GM19043 (cell line): ENCODE data around the gene GOLGA1.
A peak's percentile ranks its signal among the peaks of the same experiment; 100 is the strongest.
"Not testable (repeated sequence)": the region's sequence is repeated elsewhere in the genome, so short reads cannot be mapped to it uniquely, and the experiment has no call there.

Source experiments
- ATAC-seq: cut with Tn5 transposase; IDR thresholded peaks from one replicate; pipeline ENCODE4 v1.9.1; 2021; ENCODE audit warnings: low read depth; ENCODE audit not compliant: unreplicated experiment

Gene GOLGA1

GRCh38 chr9:124861342-124862229 is 79.3 kb downstream of the GOLGA1 start, which contains the start of the genes ARPC5L and RPL35:
Gene ARPC5L, plus strand, starts transcription at chr9:124862130. Its CDS starts 7,161 bp downstream, at chr9:124869291.
Gene RPL35, minus strand, starts transcription at chr9:124861957. Its CDS starts 45 bp downstream, at chr9:124861912.
- peak; percentile 77 for ATAC-seq

- ATAC-seq = no peak
Measured at GRCh38 chr9:124860582-124861341, 80.1 kb downstream of the GOLGA1 start.

GRCh38 chr9:124859803-124860581 is 80.9 kb downstream of the GOLGA1 start:
- no peak for ATAC-seq

- no peak for ATAC-seq
Measured at GRCh38 chr9:124858330-124859046, 82.4 kb downstream of the GOLGA1 start.

GRCh38 chr9:124857533-124858162 is 83.2 kb downstream of the GOLGA1 start:
- no peak for ATAC-seq

GRCh38 chr9:124855944-124856765 is 84.7 kb downstream of the GOLGA1 start:
- no peak for ATAC-seq

GRCh38 chr9:124855566-124855943 is 85.3 kb downstream of the GOLGA1 start:
- ATAC-seq = no peak

GRCh38 chr9:124854822-124855221 is 86.1 kb downstream of the GOLGA1 start:
- no peak for ATAC-seq

GRCh38 chr9:124854161-124854560 is 86.7 kb downstream of the GOLGA1 start:
- no peak for ATAC-seq

GRCh38 chr9:124853605-124854143 is 87.2 kb downstream of the GOLGA1 start:
- no peak for ATAC-seq

- ATAC-seq = peak; percentile 58
Measured at GRCh38 chr9:124852829-124853531, 87.9 kb downstream of the GOLGA1 start, which contains the start of gene WDR38. Gene WDR38, plus strand, starts transcription at chr9:124853460. Its CDS starts 72 bp downstream, at chr9:124853532.

GRCh38 chr9:124852121-124852828 is 88.6 kb downstream of the GOLGA1 start:
- ATAC-seq = no peak

GRCh38 chr9:124849801-124850200 is 91.1 kb downstream of the GOLGA1 start:
- no peak for ATAC-seq

- ATAC-seq = no peak
Measured at GRCh38 chr9:124846969-124847368, 93.9 kb downstream of the GOLGA1 start.

GRCh38 chr9:124846467-124846866 is 94.4 kb downstream of the GOLGA1 start:
- not testable (repeated sequence) for ATAC-seq

GRCh38 chr9:124844291-124844690 is 96.6 kb downstream of the GOLGA1 start:
- no peak for ATAC-seq

- no peak for ATAC-seq
Measured at GRCh38 chr9:124843456-124844034, 97.3 kb downstream of the GOLGA1 start.
